Caco-2 (cell line): ENCODE measurements around the gene KLHL26. TPM values are rescaled to one million over a fixed set of nuclear protein-coding genes. Genes with fewer than 3 reads are reported as not detected.

Experiments
- BruUV-seq: library from RNA; stranded (reverse); fragments of 400-500 nt; replicated peaks from 2 replicates; lab custom pipeline; 2021; lab: Mats Ljungman, UMichigan
- CTCF ChIA-PET: fragments of 300-600 bp; sonication (Branson Sonifier 250); formaldehyde crosslinking; loops from one replicate; lab custom pipeline; 2022; ENCODE audit warnings: antibody characterized with exemption; lab: Charles Lee
- POLR2A ChIA-PET: fragments of 300-600 bp; sonication (Branson Sonifier 250); formaldehyde crosslinking; loops from one replicate; lab custom pipeline; 2022; ENCODE audit warnings: antibody characterized with exemption; lab: Charles Lee
- DNase-seq, 2 experiments: peaks; one replicate each; pipeline versions ENCODE4 v3.0.0 to v3.0.0-alpha.2; 2020 to 2022
- H3K27me3 ChIP-seq: replicated peaks from 2 replicates; pipeline ENCODE4 v1.6.0; 2011; ENCODE audit warnings: low read length; ENCODE audit not compliant: control insufficient read depth, insufficient read depth
- H3K36me3 ChIP-seq: 2 replicates; pipeline ENCODE4 v1.5.1; 2011; ENCODE audit warnings: low read length; ENCODE audit not compliant: control insufficient read depth, insufficient read depth
- H3K4me1 ChIP-seq: fragments of 250-450 bp; sonication (Bioruptor Pico); 2 replicates; pipeline ENCODE4 v1.5.1; 2020; ENCODE audit warnings: mild to moderate bottlenecking
- H3K4me3 ChIP-seq: 2 replicates; pipeline ENCODE4 v1.5.1; 2011; ENCODE audit warnings: low read depth, mild to moderate bottlenecking, control low read depth, low read length
- H3K9me3 ChIP-seq: fragments of 250-450 bp; sonication (Bioruptor Pico); 2 replicates; pipeline ENCODE4 v1.5.1; 2020; ENCODE audit warnings: mild to moderate bottlenecking, moderate library complexity
- H3K27ac Mint-ChIP-seq: one replicate; pipeline ENCODE4 v1.8.0; 2022; ENCODE audit warnings: mixed read lengths; ENCODE audit not compliant: unreplicated experiment
- H3K27me3 Mint-ChIP-seq: one replicate; pipeline ENCODE4 v1.8.0; 2022; ENCODE audit warnings: mixed read lengths; ENCODE audit not compliant: insufficient read depth, unreplicated experiment
- H3K36me3 Mint-ChIP-seq: one replicate; pipeline ENCODE4 v1.8.0; 2022; ENCODE audit warnings: mild to moderate bottlenecking, mixed read lengths; ENCODE audit not compliant: insufficient read depth, unreplicated experiment
- H3K4me1 Mint-ChIP-seq: one replicate; pipeline ENCODE4 v1.8.0; 2022; ENCODE audit warnings: low read depth, mixed read lengths; ENCODE audit not compliant: unreplicated experiment
- H3K4me3 Mint-ChIP-seq: one replicate; pipeline ENCODE4 v1.8.0; 2022; ENCODE audit warnings: mild to moderate bottlenecking, moderate library complexity, mixed read lengths; ENCODE audit not compliant: unreplicated experiment
- H3K9me3 Mint-ChIP-seq: one replicate; pipeline ENCODE4 v1.8.0; 2022; ENCODE audit warnings: mixed read lengths; ENCODE audit not compliant: unreplicated experiment
- CTCF ChIP-seq, 2 experiments: fragments of 200-600 bp in 1 of 2; IDR thresholded peaks; 1 replicate in 1 of 2; 2 replicates in 1 of 2; pipeline versions ENCODE4 v1.5.1 to v1.8.0; 2011 to 2022; ENCODE audit warnings: antibody characterized with exemption in 1 of 2, control low read depth in 1 of 2, inconsistent platforms in 1 of 2, low read depth in 1 of 2, low read length in 1 of 2, mild to moderate bottlenecking in 1 of 2, moderate library complexity in 1 of 2; ENCODE audit not compliant: insufficient read depth in 1 of 2, severe bottlenecking in 1 of 2, unreplicated experiment in 1 of 2
- intact Hi-C: fragments of 100-400 bp; cut with micrococcal nuclease; formaldehyde crosslinking; loops from one replicate; pipeline ENCODE4 v1.10.0; 2022; ENCODE audit not compliant: unreplicated experiment
- total RNA-seq: library from RNA; stranded (reverse); gene quantifications from 2 replicates; pipeline ENCODE4 v1.2.3, GENCODE V29; 2022

Gene KLHL26
- total RNA-seq, 1 experiment from 2014 or later = 9.8 TPM

GRCh38 chr19:18648973-18649315 lies 12.1 kb downstream of the KLHL26 start:
- ChIA-PET POLR2A (no interaction called here), CTCF (no interaction called here)
- H3K9me3 Mint-ChIP-seq = no peaks in the 10 kb centered on the region
- no peak for TF ChIP-seq CTCF (IDR thresholded peaks at IDR 0.05; ENCODE audit: insufficient read depth in 1 of 2, low read depth in 1 of 2, low read length in 1 of 2, severe bottlenecking in 1 of 2, unreplicated experiment in 1 of 2)
- H3K27ac Mint-ChIP-seq = no peak overlapping the region
- no peak overlapping the region for H3K4me3 Mint-ChIP-seq
- Histone ChIP-seq H3K36me3 (no peaks in the 10 kb centered on the region; the same call in 1 of the 2 replicates), H3K27me3 (no peaks in the 10 kb centered on the region), H3K4me1 (no peaks in the 10 kb centered on the region), H3K4me3 (no peak overlapping the region), H3K9me3 (no peaks in the 10 kb centered on the region)
- intact Hi-C loops = no loop called here
- no peaks in the 10 kb centered on the region for H3K4me1 Mint-ChIP-seq
- no peak for DNase-seq
- BruUV-seq = no TSS peak
- no peaks in the 10 kb centered on the region for H3K27me3 Mint-ChIP-seq
- peaks cover 5% of the 10 kb centered on the region for H3K36me3 Mint-ChIP-seq

GRCh38 chr19:18649371-18650020 lies 12.7 kb downstream of the KLHL26 start:
- intact Hi-C loops = no loop called here
- DNase-seq = no peak
- Histone ChIP-seq H3K36me3 (no peaks in the 10 kb centered on the region; the same call in 1 of the 2 replicates), H3K27me3 (no peaks in the 10 kb centered on the region), H3K4me3 (no peak overlapping the region), H3K9me3 (no peaks in the 10 kb centered on the region), H3K4me1 (no peaks in the 10 kb centered on the region)
- peaks cover 5% of the 10 kb centered on the region for H3K9me3 Mint-ChIP-seq
- BruUV-seq = no TSS peak
- ChIA-PET CTCF (no interaction called here), POLR2A (no interaction called here)
- H3K27me3 Mint-ChIP-seq = no peaks in the 10 kb centered on the region
- no peaks in the 10 kb centered on the region for H3K4me1 Mint-ChIP-seq
- H3K4me3 Mint-ChIP-seq = no peak overlapping the region
- H3K27ac Mint-ChIP-seq = no peak overlapping the region
- no peak for TF ChIP-seq CTCF (IDR thresholded peaks at IDR 0.05; ENCODE audit: insufficient read depth in 1 of 2, low read depth in 1 of 2, low read length in 1 of 2, severe bottlenecking in 1 of 2, unreplicated experiment in 1 of 2)
- H3K36me3 Mint-ChIP-seq = peaks cover 5% of the 10 kb centered on the region

- no peaks in the 10 kb centered on the region for H3K4me1 Mint-ChIP-seq
- BruUV-seq = no TSS peak
Observed at GRCh38 chr19:18650021-18650390, 13.2 kb downstream of the KLHL26 start.

More at GRCh38 chr19:18650021-18650390, 13.2 kb downstream of the KLHL26 start:
- POLR2A ChIA-PET = no interaction called here
- no peaks in the 10 kb centered on the region; the same call in 1 of the 2 replicates for H3K36me3 ChIP-seq
- H3K27me3 Mint-ChIP-seq = no peaks in the 10 kb centered on the region
- TF ChIP-seq CTCF (IDR thresholded peaks at IDR 0.05; ENCODE audit: insufficient read depth in 1 of 2, low read depth in 1 of 2, low read length in 1 of 2, severe bottlenecking in 1 of 2, unreplicated experiment in 1 of 2) = no peak
- DNase-seq = no peak
- no peaks in the 10 kb centered on the region for H3K4me1 ChIP-seq
- peaks cover 6% of the 10 kb centered on the region for H3K9me3 Mint-ChIP-seq
- intact Hi-C loops = no loop called here
- no peaks in the 10 kb centered on the region for H3K27me3 ChIP-seq
- CTCF ChIA-PET = no interaction called here
- H3K36me3 Mint-ChIP-seq = peaks cover 5% of the 10 kb centered on the region
- H3K9me3 ChIP-seq = no peaks in the 10 kb centered on the region
- no peak overlapping the region for H3K4me3 ChIP-seq
- no peak overlapping the region for H3K27ac Mint-ChIP-seq
- no peak overlapping the region for H3K4me3 Mint-ChIP-seq
